Measurements from ENCODE around the gene CDCP1.

The CDCP1 gene

GRCh38 chr3:45165497-45166283 lies 19.5 kb upstream of the CDCP1 start:
- TF ChIP-seq CTCF (conservative IDR thresholded peaks at IDR 0.05; ENCODE audit: low read depth, low read length) = no peak

GRCh38 chr3:45164056-45164455 lies 17.9 kb upstream of the CDCP1 start:
- DNase-seq (ENCODE audit: low read depth) = no peak
- no peak overlapping the region for H3K4me3 ChIP-seq (ENCODE audit: low read depth, low read length)
- no peak for TF ChIP-seq CTCF (conservative IDR thresholded peaks at IDR 0.05; ENCODE audit: low read depth, low read length)

More at GRCh38 chr3:45165497-45166283, 19.5 kb upstream of the CDCP1 start:
- no peak overlapping the region for H3K4me3 ChIP-seq (ENCODE audit: low read depth, low read length)
- no peak for DNase-seq (ENCODE audit: low read depth)

DNA sequence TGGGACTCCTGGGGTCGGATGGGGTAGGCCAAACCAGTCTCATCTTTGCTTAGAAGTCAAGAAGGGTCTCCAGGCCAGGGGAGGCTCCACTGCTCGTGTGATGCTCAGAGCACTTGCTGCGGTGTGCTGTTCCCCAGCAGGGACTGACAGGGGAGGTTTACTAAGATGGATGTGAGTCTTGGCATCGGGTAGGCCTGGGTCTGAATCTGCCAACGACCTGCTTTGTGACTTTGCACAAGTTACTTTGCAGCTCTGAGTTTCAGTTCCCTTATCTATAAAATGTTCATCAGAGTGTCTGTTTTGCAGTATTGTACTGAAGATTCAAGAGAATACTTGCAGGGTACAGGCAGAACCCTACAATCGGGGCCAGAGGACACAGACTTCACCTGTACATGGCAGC lies 17.3 kb upstream of the CDCP1 start:
- no peak overlapping the region for H3K4me3 ChIP-seq (ENCODE audit: low read depth, low read length)
- TF ChIP-seq CTCF (conservative IDR thresholded peaks at IDR 0.05; ENCODE audit: low read depth, low read length) = no peak
- DNase-seq (ENCODE audit: low read depth) = no peak

GRCh38 chr3:45154641-45155147 lies 8.5 kb upstream of the CDCP1 start:
- no peak for TF ChIP-seq CTCF (conservative IDR thresholded peaks at IDR 0.05; ENCODE audit: low read depth, low read length)
- no peak overlapping the region for H3K4me3 ChIP-seq (ENCODE audit: low read depth, low read length)
- DNase-seq (ENCODE audit: low read depth) = peak; percentile 35

- peak; percentile 71 for DNase-seq (ENCODE audit: low read depth)
- no peak for TF ChIP-seq CTCF (conservative IDR thresholded peaks at IDR 0.05; ENCODE audit: low read depth, low read length)
- no peak overlapping the region for H3K4me3 ChIP-seq (ENCODE audit: low read depth, low read length)
Observed at GRCh38 chr3:45153658-45154437, 7.7 kb upstream of the CDCP1 start.

- DNase-seq (ENCODE audit: low read depth) = no peak
- H3K4me3 ChIP-seq (ENCODE audit: low read depth, low read length) = no peak overlapping the region
- no peak for TF ChIP-seq CTCF (conservative IDR thresholded peaks at IDR 0.05; ENCODE audit: low read depth, low read length)
Observed at GRCh38 chr3:45152307-45152706, 6.1 kb upstream of the CDCP1 start.
